Right lobe of liver (tissue), 6 donors: ENCODE data around the gene UNC13B. TPM values are rescaled to one million over a fixed set of nuclear protein-coding genes. Genes with fewer than 3 reads are reported as not detected.
"Not testable (repeated sequence)": the region's sequence is repeated elsewhere in the genome, so short reads cannot be mapped to it uniquely, and the experiment has no call there.

Source experiments
- ATAC-seq, 4 donors: fragments of 200-7000 bp; cut with Tn5 transposase; one replicate each; pipeline ENCODE4 v1.9.1; 2020; ENCODE audit warnings: mild to moderate bottlenecking in 4 of 4, moderate library complexity in 4 of 4
- DNase-seq, 3 donors: peaks; one replicate each; pipeline ENCODE4 v3.0.0-alpha.2; 2020
- H3K27ac ChIP-seq, 3 donors: fragments of 200-600 bp; one replicate each; pipeline ENCODE4 v1.8.0; 2022
- H3K27me3 ChIP-seq, 2 donors: fragments of 200-600 bp; one replicate each; pipeline ENCODE4 v1.8.0; 2022
- H3K36me3 ChIP-seq, 4 donors: fragments of 200-600 bp; sonication (generic) in 1 of 4; one replicate each; pipeline versions ENCODE4 v1.5.1 to v1.8.0; 2017 to 2022; ENCODE audit warnings: control low read depth in 1 of 4
- H3K4me1 ChIP-seq, 4 donors: fragments of 200-600 bp; sonication (generic) in 1 of 4; one replicate each; pipeline versions ENCODE4 v1.5.1 to v1.8.0; 2017 to 2022; ENCODE audit warnings: control low read depth in 1 of 4
- H3K4me3 ChIP-seq, 3 donors: fragments of 200-600 bp; one replicate each; pipeline ENCODE4 v1.8.0; 2022
- H3K9me3 ChIP-seq, 4 donors: fragments of 200-600 bp; sonication (generic) in 1 of 4; one replicate each; pipeline versions ENCODE4 v1.5.1 to v1.8.0; 2017 to 2022; ENCODE audit warnings: control low read depth in 1 of 4
- CTCF ChIP-seq, 4 donors: fragments of 200-600 bp in 3 of 4; fragments of 450-650 bp in 1 of 4; IDR thresholded peaks; one replicate each; pipeline versions ENCODE4 v1.5.1 to v1.8.0; 2016 to 2022; ENCODE audit warnings: antibody characterized with exemption in 4 of 4, mild to moderate bottlenecking in 2 of 4
- POLR2A ChIP-seq: fragments of 450-650 bp; IDR thresholded peaks from one replicate; pipeline ENCODE4 v1.6.1; 2017; ENCODE audit warnings: antibody characterized with exemption, mild to moderate bottlenecking
- WGBS: methylation state at CpG from one replicate; pipeline ENCODE4 v1.1.6; 2018; ENCODE audit warnings: low coverage, low lambda C conversion rate; ENCODE audit not compliant: insufficient coverage; ENCODE audit errors: missing lambda C conversion rate; 5-methylcytosine and 5-hydroxymethylcytosine counted together
- intact Hi-C, 2 donors: fragments of 100-400 bp; cut with DNase I; formaldehyde crosslinking; loops; one replicate each; pipeline versions ENCODE4 v1.11.2 to v1.14.1; 2022
- total RNA-seq, 6 experiments: library from RNA; depleted of rRNA in 2 of 6; stranded (reverse); fragments of >200 nt in 2 of 6; fragmentation: NEBNext Ultra II Directional in 3 of 6; extraction: Animal tissue kit (Norgen Biotek cat#: 25700) in 3 of 6; gene quantifications; one replicate each; pipeline versions ENCODE4 v1.1.0 to v1.2.4, GENCODE V29; 2016 to 2023
- donor health status: DM: no; HTN: yes; CAD: no.
- donor health status: DM: no; HTN: no; CAD: no.
- donor health status: DM: no; HTN: no; CAD: no.
- donor health status: DM: no; HTN: yes; CAD: no.
- donor health status: DM: no; HTN: yes; CAD: no.

UNC13B gene
- total RNA-seq, 6 experiments from 2014 or later = 14.5 to 23.0 (median 20.7) TPM

- DNase-seq (no peak), ATAC-seq (no peak)
- no peaks in the 10 kb centered on the region for H3K27me3 ChIP-seq
- no peak overlapping the region for H3K27ac ChIP-seq
- peaks cover 0 to 15% (median 0%) of the 10 kb centered on the region in 4 donors for H3K4me1 ChIP-seq
- no peak for TF ChIP-seq CTCF (IDR thresholded peaks at IDR 0.05)
- WGBS = 84% methylated on average over 6 of the region's 6 CpGs
- no peaks in the 10 kb centered on the region for H3K36me3 ChIP-seq
- H3K4me3 ChIP-seq = no peak overlapping the region
- intact Hi-C loops = no loop called here
- H3K9me3 ChIP-seq = no peaks in the 10 kb centered on the region
Observed at GRCh38 chr9:35134920-35135319, 26.9 kb upstream of the UNC13B start.

DNA sequence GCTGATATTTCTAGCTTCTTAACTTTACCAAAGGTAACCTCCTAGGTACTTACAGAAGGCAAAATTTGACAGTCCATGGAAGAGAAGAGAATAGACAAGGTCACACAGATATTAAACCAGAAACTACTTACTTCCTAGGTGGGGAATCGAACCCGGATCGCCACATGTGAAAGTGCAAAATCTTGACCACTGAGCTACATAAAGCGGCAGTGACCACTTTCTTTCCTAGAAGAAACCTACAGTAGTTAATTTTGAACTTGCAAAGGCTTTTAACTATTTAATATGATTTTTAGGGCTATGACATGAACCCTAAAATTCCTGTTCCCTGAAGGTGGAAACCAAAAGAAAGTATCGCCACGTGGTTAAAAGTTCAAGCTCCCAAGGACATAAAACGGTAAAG is 25.8 kb upstream of the UNC13B start:
- WGBS = 81% methylated on average over 7 of the region's 7 CpGs
- no peak for DNase-seq
- no peak for ATAC-seq
- Histone ChIP-seq H3K9me3 (no peaks in the 10 kb centered on the region), H3K4me1 (peaks cover 0 to 15% (median 0%) of the 10 kb centered on the region in 4 donors), H3K36me3 (no peaks in the 10 kb centered on the region), H3K27ac (no peak overlapping the region), H3K27me3 (no peaks in the 10 kb centered on the region), H3K4me3 (no peak overlapping the region)
- TF ChIP-seq POLR2A (no peak), CTCF (IDR thresholded peaks at IDR 0.05) (no peak)
- intact Hi-C loops = no loop called here

- no peak overlapping the region for H3K4me3 ChIP-seq
- H3K27me3 ChIP-seq = no peaks in the 10 kb centered on the region
- DNase-seq (no peak), ATAC-seq (no peak)
- H3K4me1 ChIP-seq = peaks cover 0 to 15% (median 0%) of the 10 kb centered on the region in 4 donors
- TF ChIP-seq POLR2A (no peak), CTCF (IDR thresholded peaks at IDR 0.05) (no peak)
- no peak overlapping the region for H3K27ac ChIP-seq
- peaks cover 0 to 1% (median 0%) of the 10 kb centered on the region in 4 donors for H3K9me3 ChIP-seq
- 66% methylated on average over 7 of the region's 8 CpGs for WGBS
- intact Hi-C loops = no loop called here
- no peaks in the 10 kb centered on the region for H3K36me3 ChIP-seq
Observed at GRCh38 chr9:35136866-35137265, 24.9 kb upstream of the UNC13B start.

DNA sequence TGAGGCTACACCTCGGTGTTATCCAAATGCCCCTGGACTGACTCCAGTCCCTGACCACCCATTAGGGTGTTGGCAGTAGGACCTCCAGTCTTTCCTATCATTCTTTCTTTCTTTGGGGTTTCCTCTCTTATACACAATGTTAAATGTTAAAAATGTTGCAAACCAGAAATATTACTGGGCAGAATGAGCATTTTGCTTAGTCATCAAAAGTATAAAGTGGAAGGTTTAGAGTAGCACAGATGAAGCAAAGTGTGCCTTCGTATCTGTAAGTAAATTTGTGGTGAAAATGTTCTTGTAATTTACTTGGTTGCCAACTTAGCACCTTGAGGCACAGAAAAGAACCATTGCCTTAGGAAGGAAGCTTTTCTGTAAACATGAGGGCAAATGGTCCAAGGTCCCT is 21.7 kb upstream of the UNC13B start:
- Histone ChIP-seq H3K4me3 (no peak overlapping the region), H3K4me1 (no peaks in the 10 kb centered on the region), H3K27ac (no peak overlapping the region), H3K27me3 (no peaks in the 10 kb centered on the region), H3K9me3 (peaks cover 0 to 12% (median 2%) of the 10 kb centered on the region in 4 donors), H3K36me3 (no peaks in the 10 kb centered on the region)
- DNase-seq (no peak), ATAC-seq (no peak)
- 83% methylated on average over 2 of the region's 2 CpGs for WGBS
- TF ChIP-seq POLR2A (no peak), CTCF (IDR thresholded peaks at IDR 0.05) (no peak)
- intact Hi-C loops = no loop called here

DNA sequence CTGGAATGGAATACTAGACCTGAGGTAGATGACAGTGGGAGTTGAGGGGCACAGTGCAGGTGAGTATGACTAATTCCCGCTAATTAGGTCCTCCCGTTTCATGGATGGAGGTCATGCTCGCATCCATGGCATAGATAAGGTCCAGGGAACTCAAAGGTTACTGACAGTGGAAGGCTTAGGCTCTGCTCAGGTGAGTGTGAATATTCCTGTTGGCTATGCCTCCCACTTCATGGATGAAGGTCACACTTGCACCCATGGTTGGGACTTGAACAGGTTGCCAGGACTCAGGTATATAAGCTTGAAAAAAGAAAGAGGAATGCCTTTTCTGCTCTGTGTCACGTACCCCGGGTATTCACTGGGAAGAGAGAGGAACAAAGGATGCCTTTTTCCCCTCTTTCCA is 19.8 kb upstream of the UNC13B start:
- TF ChIP-seq CTCF (IDR thresholded peaks at IDR 0.05) (no peak), POLR2A (no peak)
- ATAC-seq (no peak), DNase-seq (no peak)
- H3K36me3 ChIP-seq = no peaks in the 10 kb centered on the region
- peaks cover 0 to 13% (median 2%) of the 10 kb centered on the region in 4 donors for H3K9me3 ChIP-seq
- H3K27me3 ChIP-seq = no peaks in the 10 kb centered on the region
- intact Hi-C loops = no loop called here
- WGBS = 82% methylated on average over 3 of the region's 5 CpGs
- H3K4me1 ChIP-seq = no peaks in the 10 kb centered on the region
- H3K4me3 ChIP-seq = no peak overlapping the region
- H3K27ac ChIP-seq = no peak overlapping the region

DNA sequence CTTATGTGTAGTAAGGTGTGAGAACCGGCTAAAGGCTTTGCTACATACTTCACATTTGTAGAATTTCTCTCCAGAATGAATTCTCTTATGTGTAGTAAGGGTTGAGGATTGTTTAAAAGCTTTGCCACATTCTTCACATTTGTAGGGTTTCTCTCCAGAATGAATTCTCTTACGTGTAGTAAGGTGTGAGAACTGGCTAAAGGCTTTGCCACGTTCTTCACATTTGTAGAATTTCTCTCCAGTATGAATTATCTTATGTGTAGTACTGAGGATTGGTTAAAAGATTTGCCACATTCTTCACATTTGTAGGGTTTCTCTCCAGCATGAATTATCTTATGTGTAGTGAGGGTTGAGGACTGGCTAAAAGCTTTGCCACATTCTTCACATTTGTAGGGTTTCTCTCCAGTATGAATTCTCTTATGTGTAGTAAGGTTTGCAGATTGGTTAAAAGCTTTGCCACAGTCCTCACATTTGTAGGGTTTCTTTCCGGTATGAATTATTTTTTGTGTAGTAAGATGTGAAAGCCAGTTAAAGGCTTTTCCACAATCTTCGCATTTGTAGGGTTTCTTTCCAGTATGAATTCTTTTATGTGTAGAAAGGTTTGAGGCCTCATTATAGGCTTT is 13.8 kb upstream of the UNC13B start:
- H3K9me3 ChIP-seq, ATAC-seq, H3K27ac ChIP-seq, H3K4me3 ChIP-seq, H3K4me1 ChIP-seq, H3K36me3 ChIP-seq, intact Hi-C loops, DNase-seq, H3K27me3 ChIP-seq: not testable (repeated sequence)
- 81% methylated on average over 5 of the region's 5 CpGs for WGBS
